HepG2 (cell line): ENCODE results near the gene TMEM229B. TPM values are rescaled to one million over a fixed set of nuclear protein-coding genes. Genes with fewer than 3 reads are reported as not detected.
A peak's percentile ranks its signal among the peaks of the same experiment; 100 is the strongest.

Experiments
- CEBPG ChIP-seq: IDR thresholded peaks from 2 replicates; pipeline ENCODE4 v1.6.1; 2016
- CHCHD3 ChIP-seq: sonication (generic); formaldehyde crosslinking; IDR thresholded peaks from 2 replicates; pipeline ENCODE4 v1.8.0; 2022; ENCODE audit warnings: mild to moderate bottlenecking, missing genetic modification reagents, moderate library complexity
- CHD4 ChIP-seq: fragments of 200-600 bp; sonication (generic); IDR thresholded peaks from 2 replicates; pipeline ENCODE4 v1.7.0; 2017; ENCODE audit warnings: mild to moderate bottlenecking, low read length, borderline replicate concordance
- CREM ChIP-seq, 2 experiments: sonication (generic) in 1 of 2; formaldehyde crosslinking in 1 of 2; IDR thresholded peaks; 2 replicates each; pipeline versions ENCODE4 v1.4.0 to v1.6.1; 2016 to 2020; ENCODE audit warnings: antibody characterized with exemption in 1 of 2, mild to moderate bottlenecking in 1 of 2, missing genetic modification reagents in 1 of 2
- ELF3 ChIP-seq: IDR thresholded peaks from 2 replicates; pipeline ENCODE4 v1.6.1; 2016; ENCODE audit warnings: missing genetic modification reagents, missing compliant biosample characterization
- GABPA ChIP-seq, 2 experiments: IDR thresholded peaks; 2 replicates each; pipeline ENCODE4 v1.6.1; 2011 to 2016; ENCODE audit warnings: low read depth in 2 of 2, low read length in 1 of 2, missing biosample characterization in 1 of 2, missing genetic modification characterization in 1 of 2
- HDAC6 ChIP-seq: fragments of 200-600 bp; sonication (generic); IDR thresholded peaks from 2 replicates; pipeline ENCODE4 v1.7.0; 2017; ENCODE audit warnings: mild to moderate bottlenecking, antibody characterized with exemption, low read length, low read depth
- HNRNPH1 ChIP-seq: fragments of 200-400 bp; formaldehyde crosslinking; optimal IDR thresholded peaks from 2 replicates; pipeline ENCODE3; 2017; ENCODE audit warnings: mild to moderate bottlenecking, low read depth, low read length
- HNRNPK ChIP-seq: fragments of 200-400 bp; formaldehyde crosslinking; IDR thresholded peaks from 2 replicates; pipeline ENCODE4 v1.6.1; 2018; ENCODE audit warnings: low read length, low read depth, moderate library complexity, mild to moderate bottlenecking; ENCODE audit not compliant: poor library complexity, severe bottlenecking
- KDM2A ChIP-seq: sonication (generic); formaldehyde crosslinking; IDR thresholded peaks from 2 replicates; pipeline ENCODE4 v1.4.0; 2020; ENCODE audit warnings: low read depth, missing genetic modification reagents, borderline replicate concordance
- MAX ChIP-seq: IDR thresholded peaks from 2 replicates; pipeline ENCODE4 v1.6.1; 2012; ENCODE audit warnings: inconsistent platforms
- RELA ChIP-seq: sonication (generic); formaldehyde crosslinking; IDR thresholded peaks from 2 replicates; pipeline ENCODE4 v1.4.0; 2020; ENCODE audit warnings: missing genetic modification reagents
- ZNF607 ChIP-seq: sonication (generic); formaldehyde crosslinking; IDR thresholded peaks from 2 replicates; pipeline ENCODE4 v1.5.1; 2020; ENCODE audit warnings: missing genetic modification reagents, mild to moderate bottlenecking, borderline replicate concordance
- ZNF75D ChIP-seq: sonication (generic); formaldehyde crosslinking; IDR thresholded peaks from 2 replicates; pipeline ENCODE4 v1.8.1; 2023; ENCODE audit warnings: missing genetic modification reagents, mild to moderate bottlenecking, borderline replicate concordance
- ZNF768 ChIP-seq: sonication (generic); formaldehyde crosslinking; IDR thresholded peaks from 2 replicates; pipeline ENCODE4 v1.4.0; 2020; ENCODE audit warnings: missing genetic modification reagents
- polyA plus RNA-seq, 8 experiments: library from polyadenylated mRNA; depleted of rRNA in 3 of 8; stranded (reverse) in 7 of 8; unstranded in 1 of 8; fragments of >200 nt; fragmentation: Illumina TruSeq in 4 of 8; extraction: Trizol in 4 of 8; gene quantifications; 2 replicates each; pipeline versions ENCODE4 v1.2.1 to v1.2.3, GENCODE V29; 2011 to 2016; ENCODE audit warnings: low read depth in 4 of 8, missing spikeins in 1 of 8, mixed read lengths in 1 of 8; ENCODE audit not compliant: insufficient read depth in 1 of 8
- total RNA-seq, 5 experiments: library from RNA; depleted of rRNA; stranded (reverse); fragments of >200 nt; fragmentation: Illumina TruSeq; extraction: Trizol; gene quantifications; 2 replicates each; pipeline ENCODE4 v1.2.3, GENCODE V29; 2016; ENCODE audit warnings: low read depth in 1 of 5
- TF ChIP-seq, protein P1 (sequence below): sonication (generic); formaldehyde crosslinking; IDR thresholded peaks from 2 replicates; pipeline ENCODE4 v1.4.0; 2020; ENCODE audit warnings: missing genetic modification reagents, borderline replicate concordance
- TF ChIP-seq, protein P2 (sequence below): sonication (generic); formaldehyde crosslinking; conservative IDR thresholded peaks from 2 replicates; pipeline ENCODE4 v1.5.0; 2020; ENCODE audit warnings: missing genetic modification reagents
- TF ChIP-seq, protein P3 (sequence below): sonication (generic); formaldehyde crosslinking; IDR thresholded peaks from 2 replicates; pipeline ENCODE4 v1.4.0; 2020; ENCODE audit warnings: missing genetic modification reagents

The TMEM229B gene
- total and polyA plus RNA-seq, 2 of the 13 experiments (the other 11 are each of a cell fraction or from before 2014, with no cell fraction given), result 0.69 to 1.1 TPM

DNA sequence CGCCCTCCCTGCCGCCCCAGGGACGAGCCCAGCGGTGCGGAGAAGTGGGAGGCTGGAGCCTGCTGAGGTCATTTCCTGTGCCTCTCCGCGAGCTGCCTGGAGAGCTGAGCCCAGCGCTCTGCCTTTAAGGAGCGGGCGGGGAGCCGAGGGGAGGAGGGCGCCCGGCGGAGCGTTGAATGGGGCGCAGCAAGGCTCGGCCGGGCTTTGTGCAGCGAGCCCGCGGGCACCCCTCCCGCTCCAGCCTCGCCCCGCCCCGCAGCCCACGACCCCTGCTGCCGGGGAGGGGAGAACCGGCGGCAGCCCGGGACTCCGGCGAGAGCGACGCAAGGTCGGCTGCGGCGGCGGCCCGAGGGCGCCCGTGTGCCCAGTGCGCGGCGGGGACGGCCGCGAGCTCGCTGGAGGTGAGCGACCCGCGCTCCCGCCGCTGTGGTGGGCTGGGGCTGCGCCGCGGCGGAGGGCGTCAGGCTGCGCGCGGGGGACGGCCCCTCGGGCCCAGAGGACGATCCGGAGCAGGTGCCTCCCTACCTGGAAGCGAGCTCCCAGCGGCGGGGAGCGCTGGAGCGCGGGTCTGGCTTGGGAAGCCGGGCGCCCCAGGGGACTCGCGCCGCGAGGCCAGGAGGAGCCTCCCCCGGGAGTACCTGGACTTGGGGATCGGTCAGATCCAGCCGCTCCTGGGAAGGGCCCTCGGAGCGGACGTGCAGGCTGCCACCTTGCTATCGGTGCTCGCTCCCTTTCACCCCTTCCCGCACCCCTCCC is 44.7 kb upstream of the TMEM229B start, which contains the start of gene PLEKHH1 (continued):
- TF ChIP-seq, protein P1, sequence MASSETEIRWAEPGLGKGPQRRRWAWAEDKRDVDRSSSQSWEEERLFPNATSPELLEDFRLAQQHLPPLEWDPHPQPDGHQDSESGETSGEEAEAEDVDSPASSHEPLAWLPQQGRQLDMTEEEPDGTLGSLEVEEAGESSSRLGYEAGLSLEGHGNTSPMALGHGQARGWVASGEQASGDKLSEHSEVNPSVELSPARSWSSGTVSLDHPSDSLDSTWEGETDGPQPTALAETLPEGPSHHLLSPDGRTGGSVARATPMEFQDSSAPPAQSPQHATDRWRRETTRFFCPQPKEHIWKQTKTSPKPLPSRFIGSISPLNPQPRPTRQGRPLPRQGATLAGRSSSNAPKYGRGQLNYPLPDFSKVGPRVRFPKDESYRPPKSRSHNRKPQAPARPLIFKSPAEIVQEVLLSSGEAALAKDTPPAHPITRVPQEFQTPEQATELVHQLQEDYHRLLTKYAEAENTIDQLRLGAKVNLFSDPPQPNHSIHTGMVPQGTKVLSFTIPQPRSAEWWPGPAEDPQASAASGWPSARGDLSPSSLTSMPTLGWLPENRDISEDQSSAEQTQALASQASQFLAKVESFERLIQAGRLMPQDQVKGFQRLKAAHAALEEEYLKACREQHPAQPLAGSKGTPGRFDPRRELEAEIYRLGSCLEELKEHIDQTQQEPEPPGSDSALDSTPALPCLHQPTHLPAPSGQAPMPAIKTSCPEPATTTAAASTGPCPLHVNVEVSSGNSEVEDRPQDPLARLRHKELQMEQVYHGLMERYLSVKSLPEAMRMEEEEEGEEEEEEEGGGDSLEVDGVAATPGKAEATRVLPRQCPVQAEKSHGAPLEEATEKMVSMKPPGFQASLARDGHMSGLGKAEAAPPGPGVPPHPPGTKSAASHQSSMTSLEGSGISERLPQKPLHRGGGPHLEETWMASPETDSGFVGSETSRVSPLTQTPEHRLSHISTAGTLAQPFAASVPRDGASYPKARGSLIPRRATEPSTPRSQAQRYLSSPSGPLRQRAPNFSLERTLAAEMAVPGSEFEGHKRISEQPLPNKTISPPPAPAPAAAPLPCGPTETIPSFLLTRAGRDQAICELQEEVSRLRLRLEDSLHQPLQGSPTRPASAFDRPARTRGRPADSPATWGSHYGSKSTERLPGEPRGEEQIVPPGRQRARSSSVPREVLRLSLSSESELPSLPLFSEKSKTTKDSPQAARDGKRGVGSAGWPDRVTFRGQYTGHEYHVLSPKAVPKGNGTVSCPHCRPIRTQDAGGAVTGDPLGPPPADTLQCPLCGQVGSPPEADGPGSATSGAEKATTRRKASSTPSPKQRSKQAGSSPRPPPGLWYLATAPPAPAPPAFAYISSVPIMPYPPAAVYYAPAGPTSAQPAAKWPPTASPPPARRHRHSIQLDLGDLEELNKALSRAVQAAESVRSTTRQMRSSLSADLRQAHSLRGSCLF (CRISPR knock-in tag), result no peak
- TF ChIP-seq, protein P2, sequence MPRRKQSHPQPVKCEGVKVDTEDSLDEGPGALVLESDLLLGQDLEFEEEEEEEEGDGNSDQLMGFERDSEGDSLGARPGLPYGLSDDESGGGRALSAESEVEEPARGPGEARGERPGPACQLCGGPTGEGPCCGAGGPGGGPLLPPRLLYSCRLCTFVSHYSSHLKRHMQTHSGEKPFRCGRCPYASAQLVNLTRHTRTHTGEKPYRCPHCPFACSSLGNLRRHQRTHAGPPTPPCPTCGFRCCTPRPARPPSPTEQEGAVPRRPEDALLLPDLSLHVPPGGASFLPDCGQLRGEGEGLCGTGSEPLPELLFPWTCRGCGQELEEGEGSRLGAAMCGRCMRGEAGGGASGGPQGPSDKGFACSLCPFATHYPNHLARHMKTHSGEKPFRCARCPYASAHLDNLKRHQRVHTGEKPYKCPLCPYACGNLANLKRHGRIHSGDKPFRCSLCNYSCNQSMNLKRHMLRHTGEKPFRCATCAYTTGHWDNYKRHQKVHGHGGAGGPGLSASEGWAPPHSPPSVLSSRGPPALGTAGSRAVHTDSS, result no peak
- TF ChIP-seq HNRNPK, result peak; percentile 18
- TF ChIP-seq CREM (IDR thresholded peaks at IDR 0.05), result 0 out of 2 replicates have a peak, but pooled peaks have one; percentile 17
- no peak for TF ChIP-seq CREM (CRISPR knock-in tag; IDR thresholded peaks at IDR 0.05)
- 0 out of 2 replicates have a peak, but pooled peaks have one; percentile 13 for TF ChIP-seq ZNF607 (CRISPR knock-in tag)
- TF ChIP-seq HDAC6, result no peak
- TF ChIP-seq MAX, result peak; percentile 31; the same call in 1 of the 2 replicates
- TF ChIP-seq KDM2A (CRISPR knock-in tag), result peak; percentile 82
- TF ChIP-seq GABPA (IDR thresholded peaks at IDR 0.05; ENCODE audit: low read depth, low read length), result peak; percentile 45
- TF ChIP-seq GABPA (CRISPR knock-in tag; IDR thresholded peaks at IDR 0.05; ENCODE audit: low read depth), result peak; percentile 76
- no peak for TF ChIP-seq CHCHD3 (CRISPR knock-in tag)
- peak; percentile 36; the same call in 1 of the 2 replicates for TF ChIP-seq ELF3 (CRISPR knock-in tag)
- no peak for TF ChIP-seq CHD4
- no peak; the same call in 1 of the 2 replicates for TF ChIP-seq ZNF768 (CRISPR knock-in tag)
- TF ChIP-seq, protein P3, sequence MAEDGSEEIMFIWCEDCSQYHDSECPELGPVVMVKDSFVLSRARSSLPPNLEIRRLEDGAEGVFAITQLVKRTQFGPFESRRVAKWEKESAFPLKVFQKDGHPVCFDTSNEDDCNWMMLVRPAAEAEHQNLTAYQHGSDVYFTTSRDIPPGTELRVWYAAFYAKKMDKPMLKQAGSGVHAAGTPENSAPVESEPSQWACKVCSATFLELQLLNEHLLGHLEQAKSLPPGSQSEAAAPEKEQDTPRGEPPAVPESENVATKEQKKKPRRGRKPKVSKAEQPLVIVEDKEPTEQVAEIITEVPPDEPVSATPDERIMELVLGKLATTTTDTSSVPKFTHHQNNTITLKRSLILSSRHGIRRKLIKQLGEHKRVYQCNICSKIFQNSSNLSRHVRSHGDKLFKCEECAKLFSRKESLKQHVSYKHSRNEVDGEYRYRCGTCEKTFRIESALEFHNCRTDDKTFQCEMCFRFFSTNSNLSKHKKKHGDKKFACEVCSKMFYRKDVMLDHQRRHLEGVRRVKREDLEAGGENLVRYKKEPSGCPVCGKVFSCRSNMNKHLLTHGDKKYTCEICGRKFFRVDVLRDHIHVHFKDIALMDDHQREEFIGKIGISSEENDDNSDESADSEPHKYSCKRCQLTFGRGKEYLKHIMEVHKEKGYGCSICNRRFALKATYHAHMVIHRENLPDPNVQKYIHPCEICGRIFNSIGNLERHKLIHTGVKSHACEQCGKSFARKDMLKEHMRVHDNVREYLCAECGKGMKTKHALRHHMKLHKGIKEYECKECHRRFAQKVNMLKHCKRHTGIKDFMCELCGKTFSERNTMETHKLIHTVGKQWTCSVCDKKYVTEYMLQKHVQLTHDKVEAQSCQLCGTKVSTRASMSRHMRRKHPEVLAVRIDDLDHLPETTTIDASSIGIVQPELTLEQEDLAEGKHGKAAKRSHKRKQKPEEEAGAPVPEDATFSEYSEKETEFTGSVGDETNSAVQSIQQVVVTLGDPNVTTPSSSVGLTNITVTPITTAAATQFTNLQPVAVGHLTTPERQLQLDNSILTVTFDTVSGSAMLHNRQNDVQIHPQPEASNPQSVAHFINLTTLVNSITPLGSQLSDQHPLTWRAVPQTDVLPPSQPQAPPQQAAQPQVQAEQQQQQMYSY (CRISPR knock-in tag), result peak; percentile 47; the same call in 1 of the 2 replicates
- peak; percentile 42 for TF ChIP-seq HNRNPH1
- TF ChIP-seq CEBPG (CRISPR knock-in tag), result 0 out of 2 replicates have a peak, but pooled peaks have one; percentile 12
- no peak; the same call in 1 of the 2 replicates for TF ChIP-seq RELA
- no peak for TF ChIP-seq ZNF75D (CRISPR knock-in tag)
